Measurements from ENCODE around the gene PTPRN2. TPM values are rescaled to one million over a fixed set of nuclear protein-coding genes. Genes with fewer than 3 reads are reported as not detected.
"Not testable (repeated sequence)": the region's sequence is repeated elsewhere in the genome, so short reads cannot be mapped to it uniquely, and the experiment has no call there.

The PTPRN2 gene
- total RNA-seq, 4 donors from 2014 or later: 2.0 to 9.5 (median 2.6) TPM

- TF ChIP-seq CTCF (IDR thresholded peaks at IDR 0.05): no peak
- ATAC-seq (ENCODE audit: low FRiP score) (no peak), DNase-seq (ENCODE audit: low spot score) (no peak)
These were observed 243.6 kb downstream of the PTPRN2 start for GRCh38 chr7:158343936-158344455.

DNA sequence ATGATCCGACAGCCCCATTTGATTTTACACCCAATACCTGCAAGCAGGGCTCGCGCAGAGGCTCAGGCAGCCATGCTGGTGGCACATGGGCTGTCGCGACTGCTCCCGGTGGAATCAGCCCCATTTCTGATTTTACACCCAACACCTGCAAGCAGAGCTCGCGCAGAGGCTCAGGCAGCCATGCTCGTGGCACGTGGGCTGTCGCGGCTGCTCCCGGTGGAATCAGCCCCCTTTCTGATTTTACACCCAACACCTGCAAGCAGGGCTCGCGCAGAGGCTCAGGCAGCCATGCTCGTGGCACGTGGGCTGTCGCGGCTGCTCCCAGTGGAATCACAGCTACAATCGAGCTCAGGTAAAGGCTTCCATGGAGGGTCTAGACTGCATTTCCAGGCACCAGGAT, 244.1 kb downstream of the PTPRN2 start:
- TF ChIP-seq CTCF (IDR thresholded peaks at IDR 0.05): no peak
- ATAC-seq (ENCODE audit: low FRiP score) (no peak), DNase-seq (ENCODE audit: low spot score) (no peak)

- ATAC-seq (ENCODE audit: low FRiP score): not testable (repeated sequence)
These were observed 246.5 kb downstream of the PTPRN2 start for GRCh38 chr7:158341097-158341496.

GRCh38 chr7:158336952-158337351, 250.7 kb downstream of the PTPRN2 start:
- ATAC-seq (ENCODE audit: low FRiP score); DNase-seq (ENCODE audit: low spot score): not testable (repeated sequence)

More at GRCh38 chr7:158341097-158341496, 246.5 kb downstream of the PTPRN2 start:
- not testable (repeated sequence) for DNase-seq (ENCODE audit: low spot score)

DNA sequence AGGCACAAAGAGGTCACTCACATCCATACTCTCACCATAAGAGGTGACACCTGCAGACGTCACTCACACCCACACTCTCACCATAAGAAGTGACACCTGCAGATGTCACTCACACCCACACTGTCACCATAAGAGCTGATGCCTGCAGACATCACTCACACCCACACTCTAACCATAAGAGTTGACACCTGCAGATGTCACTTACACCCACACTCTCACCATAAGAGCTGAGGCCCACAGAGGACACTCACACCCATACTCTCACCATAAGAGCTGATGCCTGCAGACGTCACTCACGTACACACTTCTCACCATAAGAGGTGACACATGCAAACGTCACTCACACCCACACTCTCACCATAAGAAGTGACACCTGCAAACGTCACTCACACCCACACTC, 255.1 kb downstream of the PTPRN2 start:
- ATAC-seq (ENCODE audit: low FRiP score); DNase-seq (ENCODE audit: low spot score): not testable (repeated sequence)

GRCh38 chr7:158331826-158332450, 255.7 kb downstream of the PTPRN2 start:
- DNase-seq (ENCODE audit: low spot score); ATAC-seq (ENCODE audit: low FRiP score): not testable (repeated sequence)

DNA sequence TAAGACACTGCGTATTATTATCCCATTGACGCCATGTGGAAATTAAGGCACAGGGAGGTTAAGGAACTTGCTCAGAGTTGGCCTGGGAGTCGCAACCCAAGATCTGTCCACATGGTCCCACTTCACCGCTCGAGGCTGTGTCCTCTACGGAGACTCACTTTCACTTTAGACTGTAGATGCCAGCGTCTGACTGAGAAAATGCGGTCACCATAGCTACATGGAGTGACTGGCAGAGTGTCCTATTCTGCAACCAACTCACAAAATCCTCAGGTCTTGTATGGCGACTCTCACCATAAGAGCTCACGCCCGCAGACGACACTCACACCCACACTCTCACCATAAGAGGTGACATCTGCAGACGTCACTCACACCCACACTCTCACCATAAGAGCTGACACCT, 257.9 kb downstream of the PTPRN2 start:
- DNase-seq (ENCODE audit: low spot score): no peak
- no peak for ATAC-seq (ENCODE audit: low FRiP score)
- TF ChIP-seq CTCF (IDR thresholded peaks at IDR 0.05): no peak

- no peak for DNase-seq (ENCODE audit: low spot score)
- TF ChIP-seq CTCF (IDR thresholded peaks at IDR 0.05): no peak
- no peak for ATAC-seq (ENCODE audit: low FRiP score)
These were observed 258.5 kb downstream of the PTPRN2 start for GRCh38 chr7:158329014-158329610.

DNA sequence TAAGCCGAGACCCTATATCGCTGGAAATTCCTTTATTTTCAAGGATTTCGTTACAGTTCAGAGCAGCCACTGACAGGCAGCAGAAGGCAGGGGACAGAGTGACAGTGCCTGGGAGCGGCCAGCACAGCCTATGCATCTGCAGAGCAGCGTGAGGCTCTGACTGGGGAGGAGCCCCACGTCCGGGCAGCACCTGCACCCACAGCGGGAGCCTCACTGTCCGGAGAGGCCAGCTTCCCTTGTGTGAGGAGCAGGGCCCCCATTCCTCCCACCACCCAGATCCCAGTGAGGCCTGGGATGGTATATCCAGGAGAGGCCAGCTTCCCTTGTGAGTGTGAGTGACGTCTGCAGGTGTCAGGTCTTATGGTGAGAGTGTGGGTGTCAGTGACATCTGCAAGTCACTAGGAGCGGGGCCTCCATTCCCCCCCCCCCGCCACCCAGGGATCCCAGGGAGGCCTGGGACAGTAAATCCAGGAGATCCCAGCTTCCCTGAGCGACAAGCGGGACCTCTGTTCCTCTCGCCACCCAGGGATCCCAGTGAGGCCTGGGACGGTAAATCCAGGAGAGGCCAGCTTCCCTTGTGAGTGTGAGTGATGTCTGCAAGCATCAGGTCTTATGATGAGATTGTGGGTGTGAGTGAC, 259.1 kb downstream of the PTPRN2 start:
- ATAC-seq (ENCODE audit: low FRiP score) (no peak), DNase-seq (ENCODE audit: low spot score) (no peak)
- no peak for TF ChIP-seq CTCF (IDR thresholded peaks at IDR 0.05)

Measured in omental fat pad (tissue), 4 donors.